ENCODE results near the gene DRC7. TPM values are rescaled to one million over a fixed set of nuclear protein-coding genes. Genes with fewer than 3 reads are reported as not detected.

Gene DRC7
- total RNA-seq, 1 donor from 2014 or later, result 0.41 TPM

- Histone ChIP-seq H3K9ac (no peak overlapping the region), H3K4me1 (peaks cover 9% of the 10 kb centered on the region), H2AFZ (replicated peaks) (no peak overlapping the region), H3K4me2 (no peak overlapping the region), H3K27ac (no peak overlapping the region), H3K36me3 (no peaks in the 10 kb centered on the region), H3K9me3 (ENCODE audit: low read depth) (no peaks in the 10 kb centered on the region), H3K27me3 (no peaks in the 10 kb centered on the region), H4K20me1 (ENCODE audit: low read depth) (no peaks in the 10 kb centered on the region), H3K4me3 (no peak overlapping the region), H3F3A (ENCODE audit: low read depth) (peaks cover 4% of the 10 kb centered on the region), H3K79me2 (ENCODE audit: low read depth) (no peaks in the 10 kb centered on the region)
- H3K4me3 Mint-ChIP-seq, result peak overlapping the region; percentile 44
- TF ChIP-seq CTCF (IDR thresholded peaks at IDR 0.05) (no peak), EZH2 (IDR thresholded peaks at IDR 0.05) (no peak), EZH2phosphoT487 (IDR thresholded peaks at IDR 0.05) (no peak)
- DNase-seq (ENCODE audit: low spot score), result no peak
- peaks cover 6% of the 10 kb centered on the region for H3K36me3 Mint-ChIP-seq
- peaks cover 4% of the 10 kb centered on the region for H3K27me3 Mint-ChIP-seq (ENCODE audit: insufficient read depth, low read depth)
- H3K27ac Mint-ChIP-seq, result no peak overlapping the region
- peaks cover 5% of the 10 kb centered on the region for H3K4me1 Mint-ChIP-seq
- no peaks in the 10 kb centered on the region for H3K9me3 Mint-ChIP-seq
Measured at GRCh38 chr16:57749856-57750452, 55.3 kb downstream of the DRC7 start.

GRCh38 chr16:57750796-57751538 is 56.4 kb downstream of the DRC7 start:
- Mint-ChIP-seq H3K9me3 (no peaks in the 10 kb centered on the region), H3K27ac (peak overlapping the region; percentile 34), H3K4me3 (no peak overlapping the region), H3K36me3 (peaks cover 1% of the 10 kb centered on the region), H3K27me3 (ENCODE audit: insufficient read depth, low read depth) (peaks cover 5% of the 10 kb centered on the region), H3K4me1 (peaks cover 5% of the 10 kb centered on the region)
- Histone ChIP-seq H3K4me1 (peaks cover 9% of the 10 kb centered on the region), H3K79me2 (ENCODE audit: low read depth) (no peaks in the 10 kb centered on the region), H3K27ac (no peak overlapping the region), H3K36me3 (no peaks in the 10 kb centered on the region), H3K27me3 (no peaks in the 10 kb centered on the region), H3K4me3 (no peak overlapping the region), H3K9me3 (ENCODE audit: low read depth) (no peaks in the 10 kb centered on the region), H3K4me2 (no peak overlapping the region), H4K20me1 (ENCODE audit: low read depth) (no peaks in the 10 kb centered on the region), H3K9ac (no peak overlapping the region), H2AFZ (replicated peaks) (no peak overlapping the region), H3F3A (ENCODE audit: low read depth) (peaks cover 4% of the 10 kb centered on the region)
- DNase-seq (ENCODE audit: low spot score), result no peak
- TF ChIP-seq EZH2 (IDR thresholded peaks at IDR 0.05) (no peak), EZH2phosphoT487 (IDR thresholded peaks at IDR 0.05) (no peak)

- Mint-ChIP-seq H3K27me3 (ENCODE audit: insufficient read depth, low read depth) (peaks cover 7% of the 10 kb centered on the region), H3K27ac (no peak overlapping the region), H3K9me3 (no peaks in the 10 kb centered on the region), H3K36me3 (no peaks in the 10 kb centered on the region), H3K4me3 (no peak overlapping the region), H3K4me1 (peaks cover 5% of the 10 kb centered on the region)
- Histone ChIP-seq H3K27ac (no peak overlapping the region), H3F3A (ENCODE audit: low read depth) (peaks cover 4% of the 10 kb centered on the region), H3K9ac (no peak overlapping the region), H3K9me3 (ENCODE audit: low read depth) (no peaks in the 10 kb centered on the region), H3K4me1 (peaks cover 9% of the 10 kb centered on the region), H3K79me2 (ENCODE audit: low read depth) (no peaks in the 10 kb centered on the region), H3K27me3 (no peaks in the 10 kb centered on the region), H3K4me3 (no peak overlapping the region), H3K4me2 (no peak overlapping the region), H2AFZ (replicated peaks) (no peak overlapping the region), H3K36me3 (no peaks in the 10 kb centered on the region), H4K20me1 (ENCODE audit: low read depth) (no peaks in the 10 kb centered on the region)
- no peak for DNase-seq (ENCODE audit: low spot score)
- TF ChIP-seq EZH2 (IDR thresholded peaks at IDR 0.05) (no peak), CTCF (IDR thresholded peaks at IDR 0.05) (no peak), EZH2phosphoT487 (IDR thresholded peaks at IDR 0.05) (no peak)
Measured at GRCh38 chr16:57751539-57752202, 57.1 kb downstream of the DRC7 start.

Data from neural progenitor cell (in vitro differentiated cells).